Dedifferentiated amniotic fluid mesenchymal stem cell (primary cell): ENCODE results near the gene PRIM2.
"Not testable (repeated sequence)": the region's sequence is repeated elsewhere in the genome, so short reads cannot be mapped to it uniquely, and the experiment has no call there.

Experiments used
- DNase-seq: peaks from one replicate; pipeline ENCODE4 v3.0.0-alpha.2; 2016; ENCODE audit errors: extremely low spot score

The PRIM2 gene

DNA sequence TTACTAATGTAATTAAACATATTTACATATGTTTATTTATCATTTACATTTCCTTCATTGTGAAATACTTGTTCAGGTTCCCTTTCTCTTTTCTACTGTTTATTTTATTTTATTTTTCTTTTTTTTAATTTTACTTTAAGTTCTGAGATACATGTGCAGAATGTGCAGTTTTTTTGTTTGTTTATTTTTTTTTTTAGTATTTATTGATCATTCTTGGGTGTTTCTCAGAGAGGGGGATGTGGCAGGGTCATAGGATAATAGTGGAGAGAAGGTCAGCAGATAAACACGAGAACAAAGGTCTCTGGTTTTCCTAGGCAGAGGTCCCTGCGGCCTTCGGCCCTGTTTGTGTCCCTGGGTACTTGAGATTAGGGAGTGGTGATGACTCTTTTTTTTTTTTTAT, 8.7 kb upstream of the PRIM2 start:
- DNase-seq = not testable (repeated sequence)

- DNase-seq = not testable (repeated sequence)
Observed at GRCh38 chr6:57310095-57310816, 7.2 kb upstream of the PRIM2 start.

DNA sequence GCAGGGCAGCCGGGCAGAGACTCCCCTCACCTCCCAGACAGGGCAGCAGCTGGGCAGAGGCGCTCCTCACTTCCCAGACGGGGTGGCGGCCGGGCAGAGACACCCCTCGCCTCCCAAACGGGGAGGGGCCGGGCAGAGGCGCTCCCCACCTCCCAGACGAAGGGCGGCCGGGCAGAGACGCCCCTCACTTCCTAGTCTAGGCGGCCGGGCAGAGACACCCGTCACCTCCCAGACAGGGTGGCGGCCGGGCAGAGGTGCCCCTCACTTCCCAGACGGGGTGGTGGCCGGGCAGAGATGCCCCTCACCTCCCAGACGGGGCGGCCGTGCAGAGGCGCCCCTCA, 6.6 kb upstream of the PRIM2 start:
- no peak for DNase-seq

GRCh38 chr6:57311300-57312003, 6.0 kb upstream of the PRIM2 start:
- DNase-seq = not testable (repeated sequence)

DNA sequence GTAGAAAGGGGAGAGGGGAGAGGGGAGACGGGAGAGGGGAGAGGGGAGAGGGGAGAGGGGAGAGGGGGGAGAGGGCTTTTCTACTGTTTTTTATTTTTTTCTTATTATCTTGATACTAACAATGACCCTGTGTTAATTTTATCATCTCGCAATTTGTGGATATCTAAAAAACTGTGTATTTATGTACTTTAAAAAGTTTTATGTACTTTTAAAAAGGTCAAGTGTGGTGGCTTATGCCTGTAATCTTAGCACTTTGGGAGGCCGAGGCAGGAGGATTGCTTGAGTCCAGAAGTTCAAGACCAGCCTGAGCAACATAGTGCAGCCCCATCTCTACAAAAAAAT, 5.5 kb upstream of the PRIM2 start:
- no peak for DNase-seq

DNA sequence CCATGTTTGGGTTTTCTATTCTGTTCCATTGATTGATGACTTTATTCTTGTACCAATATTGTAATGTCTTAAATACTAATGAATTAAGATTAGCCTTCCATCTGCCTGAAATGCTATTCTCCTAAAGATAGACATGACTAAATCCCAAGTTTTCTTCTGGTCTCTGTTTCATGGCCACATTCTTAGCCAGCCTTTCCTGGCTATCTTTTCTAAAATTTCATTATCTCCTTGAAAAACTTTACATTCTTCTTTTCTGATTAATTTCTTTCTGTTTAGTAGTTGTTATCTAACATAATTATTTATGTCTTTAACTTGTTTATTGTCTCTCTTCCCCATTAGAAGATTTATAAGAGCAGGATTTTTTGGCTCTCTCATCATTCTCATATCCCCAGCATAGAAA, 4.4 kb upstream of the PRIM2 start:
- DNase-seq = no peak

- DNase-seq = peak; percentile 99
Observed at GRCh38 chr6:57313711-57314471, 3.5 kb upstream of the PRIM2 start.

GRCh38 chr6:57315111-57315510, 2.3 kb upstream of the PRIM2 start:
- no peak for DNase-seq

DNA sequence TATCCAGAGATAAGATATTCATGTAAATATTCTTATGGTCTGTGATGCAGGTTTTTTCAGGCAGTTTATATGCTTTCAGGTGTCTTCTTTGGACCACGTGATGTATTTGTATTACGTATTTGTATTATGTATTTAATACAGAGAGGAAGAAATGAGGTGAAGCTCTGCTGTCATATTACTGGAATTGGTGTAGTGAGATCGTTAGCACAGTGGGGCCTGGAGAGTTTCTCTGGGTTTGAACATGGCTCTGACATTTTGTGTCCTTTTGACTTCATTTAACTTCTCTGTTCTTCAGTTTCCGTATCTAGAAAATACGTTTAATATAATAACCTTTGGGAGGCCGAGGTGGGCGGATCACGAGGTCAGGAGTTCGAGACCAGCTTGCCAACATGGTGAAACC, 1.6 kb upstream of the PRIM2 start:
- no peak for DNase-seq

DNA sequence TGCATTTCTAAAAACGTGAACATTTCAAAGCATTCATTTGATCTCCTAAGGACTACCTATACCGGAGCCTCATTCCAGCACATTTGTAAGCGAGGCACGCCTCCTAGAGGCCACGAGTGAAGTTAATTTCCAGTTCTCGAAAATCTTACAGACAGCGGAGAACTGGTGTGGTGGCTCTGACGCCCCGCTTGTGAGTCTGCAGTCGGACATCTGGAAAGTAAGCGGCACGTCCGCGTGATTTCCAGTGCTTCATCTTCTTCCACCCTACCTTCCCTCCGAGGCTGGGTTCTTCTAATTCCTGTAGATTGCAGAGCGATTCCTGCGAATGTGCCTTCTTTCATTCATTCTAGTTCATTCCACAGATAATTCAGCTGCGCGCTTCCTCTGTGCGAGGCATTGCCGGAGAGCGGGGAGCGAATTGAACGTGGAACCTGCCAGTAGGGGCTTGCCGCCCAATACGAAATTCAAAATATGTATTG, 810 bp upstream of the PRIM2 start:
- DNase-seq = peak; percentile 96

DNA sequence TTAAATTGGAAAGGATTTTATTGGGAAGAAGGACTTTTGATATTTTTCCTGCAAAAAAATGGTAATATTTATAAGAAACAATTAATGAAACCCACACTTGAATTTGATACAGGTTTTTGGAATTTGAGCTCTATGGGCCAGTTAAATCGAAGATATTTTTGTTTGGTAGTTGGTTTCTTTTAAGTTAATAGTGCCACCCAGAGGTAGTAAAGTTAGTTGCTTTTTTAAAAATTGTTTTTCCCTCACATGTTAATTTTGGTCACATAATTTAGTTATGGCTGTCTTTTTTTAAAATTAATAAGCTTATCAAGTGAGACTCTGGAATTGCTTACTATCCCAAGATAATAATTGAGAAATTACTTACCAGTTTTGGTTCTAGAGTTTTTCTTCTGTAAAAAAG, 7.1 kb downstream of the PRIM2 start:
- peak; percentile 65 for DNase-seq

DNA sequence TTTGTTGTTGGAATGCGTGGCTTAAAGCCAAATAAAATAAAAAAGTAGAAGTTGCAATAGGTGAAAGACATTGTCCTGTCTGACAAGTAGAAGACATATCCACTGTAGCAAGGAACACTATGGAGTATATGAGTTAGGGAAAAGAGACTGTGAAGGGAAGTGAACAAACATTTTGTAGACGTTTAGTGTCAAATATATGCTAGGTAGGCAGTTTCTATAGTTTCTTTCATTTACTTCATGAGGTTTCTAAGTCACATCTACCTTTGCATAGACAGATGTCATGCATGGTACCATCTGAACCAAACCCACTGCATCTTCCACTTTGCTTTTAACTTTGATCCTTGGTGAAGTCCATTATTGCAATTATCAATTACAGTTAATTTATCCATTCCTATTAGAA, 9.9 kb downstream of the PRIM2 start:
- DNase-seq = no peak

- no peak for DNase-seq
Observed at GRCh38 chr6:57328074-57328473, 10.6 kb downstream of the PRIM2 start.

GRCh38 chr6:57329933-57330332, 12.5 kb downstream of the PRIM2 start:
- no peak for DNase-seq

GRCh38 chr6:57342148-57342669, 24.8 kb downstream of the PRIM2 start:
- no peak for DNase-seq

DNA sequence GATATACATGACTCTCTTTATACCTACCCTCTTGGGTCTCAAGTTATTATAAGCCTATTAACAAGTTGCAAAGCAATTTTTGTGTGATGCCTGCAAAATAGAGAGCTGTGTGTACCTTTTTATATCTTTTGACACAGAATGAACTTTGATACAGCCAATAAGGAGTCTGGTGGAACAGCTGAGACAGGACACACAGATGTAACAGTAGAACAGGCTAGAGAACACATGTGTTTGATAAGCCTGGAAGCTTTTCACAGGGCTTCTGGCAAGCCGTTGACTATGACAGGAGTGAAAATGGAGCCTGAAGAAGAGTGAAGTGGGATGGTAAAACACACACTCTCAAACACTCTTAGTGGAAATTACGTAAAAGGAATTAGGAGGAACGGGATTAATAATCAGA, 25.9 kb downstream of the PRIM2 start:
- not testable (repeated sequence) for DNase-seq

GRCh38 chr6:57346715-57347114, 29.3 kb downstream of the PRIM2 start:
- not testable (repeated sequence) for DNase-seq

GRCh38 chr6:57347597-57347996, 30.2 kb downstream of the PRIM2 start:
- not testable (repeated sequence) for DNase-seq

DNA sequence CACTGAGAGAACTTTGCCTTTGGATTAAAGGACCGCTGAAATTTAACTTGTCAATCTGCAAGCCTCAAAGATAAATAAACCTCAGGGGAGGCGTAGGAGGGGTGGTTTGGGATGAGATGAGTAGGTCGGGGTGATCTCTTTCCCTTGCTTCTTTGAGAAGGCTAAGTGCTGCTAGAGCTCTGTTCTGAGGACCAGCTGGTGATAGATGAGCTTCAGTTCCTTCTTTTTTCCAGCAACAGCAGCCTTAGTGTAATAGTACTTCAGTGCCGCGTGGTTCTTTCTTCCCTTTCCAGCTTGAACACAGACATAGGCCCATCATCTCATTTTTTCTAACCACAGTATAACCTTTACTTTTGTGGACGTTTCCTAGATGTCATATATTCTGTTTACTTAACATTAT, 33.0 kb downstream of the PRIM2 start:
- DNase-seq = not testable (repeated sequence)

DNA sequence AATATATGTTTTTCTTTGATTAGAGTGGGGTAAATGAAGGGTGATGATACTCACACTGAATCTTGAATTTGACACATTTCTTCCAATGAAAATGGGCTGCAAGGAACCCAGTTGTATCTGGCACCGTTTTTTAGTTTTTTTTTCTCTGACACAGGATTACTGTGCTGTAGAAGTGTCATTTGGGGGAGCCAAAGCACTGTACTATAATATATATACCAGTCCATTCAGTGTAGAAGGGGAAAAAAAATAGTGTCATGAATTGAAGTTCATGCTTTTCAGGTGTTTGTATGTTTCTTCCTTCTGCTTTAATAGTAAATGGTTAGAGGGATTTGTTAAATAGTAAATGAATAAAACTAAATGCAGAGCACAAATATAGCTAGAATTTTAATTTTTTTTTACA, 35.2 kb downstream of the PRIM2 start:
- not testable (repeated sequence) for DNase-seq

DNA sequence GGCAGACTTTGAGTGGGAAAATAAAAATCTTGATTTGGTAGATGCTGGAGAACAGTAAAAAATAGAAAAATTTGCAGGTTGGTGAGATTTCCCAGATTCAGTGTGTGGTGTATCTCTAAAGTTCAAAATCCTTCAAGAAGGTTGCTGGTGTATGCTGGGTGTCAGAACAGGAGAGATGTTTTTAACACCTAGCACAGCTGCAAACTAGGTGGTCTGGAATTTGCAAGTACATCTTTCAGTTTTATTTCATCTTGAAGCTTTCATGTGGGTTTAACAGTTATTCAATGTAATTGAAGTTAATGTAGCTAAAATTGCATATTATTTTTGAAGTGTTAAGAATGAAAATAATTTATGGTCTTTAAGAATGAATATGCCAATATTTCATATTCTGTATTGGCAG, 40.9 kb downstream of the PRIM2 start:
- DNase-seq = not testable (repeated sequence)

GRCh38 chr6:57359766-57360165, 42.3 kb downstream of the PRIM2 start:
- DNase-seq = not testable (repeated sequence)

GRCh38 chr6:57362340-57362739, 44.9 kb downstream of the PRIM2 start:
- DNase-seq = peak; percentile 48
